NCI-H128 (cell line): Measurements from ENCODE around the gene NOS3.

Experiments used
- DNase-seq: peaks from one replicate; lab custom pipeline; 2025; ENCODE audit not compliant: unreplicated experiment; lab: John Stamatoyannopoulos, UW

Gene NOS3

DNA sequence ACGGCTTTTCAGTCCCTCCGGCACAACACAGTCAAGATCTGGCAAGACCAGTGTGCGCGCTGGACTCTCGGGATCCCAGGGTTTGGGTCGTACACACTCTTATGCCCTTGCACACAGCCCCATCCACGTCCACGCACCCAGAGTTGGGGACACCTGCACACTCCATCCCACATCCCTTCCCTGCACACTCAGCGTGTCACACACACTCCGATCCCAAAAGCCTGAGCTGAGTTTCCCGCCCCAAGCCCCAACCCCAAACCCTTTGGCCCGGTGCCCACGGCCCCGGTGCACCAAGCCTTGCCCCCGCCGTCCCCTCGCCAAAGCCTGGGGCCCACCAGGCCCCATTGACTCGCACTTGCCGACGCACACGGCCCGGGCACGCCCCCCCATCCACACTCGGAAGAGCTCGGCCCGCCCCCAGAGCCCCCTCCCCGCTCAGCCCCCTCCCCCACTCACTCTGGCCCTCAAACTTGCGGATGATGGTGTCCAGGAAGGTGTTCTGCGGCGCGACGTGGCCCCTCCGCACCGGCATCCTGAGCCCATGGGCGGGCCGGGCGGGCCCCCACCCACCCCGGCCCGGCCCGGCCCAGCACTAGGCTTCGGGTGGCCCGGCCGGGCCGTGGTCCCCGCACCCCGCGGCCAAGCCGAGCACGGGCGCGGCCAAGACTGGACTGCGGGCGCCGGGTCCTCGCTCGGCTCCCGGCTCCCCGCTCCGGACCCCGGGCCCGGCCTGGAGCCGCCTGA, 13.3 kb upstream of the NOS3 start:
- DNase-seq = no peak

DNA sequence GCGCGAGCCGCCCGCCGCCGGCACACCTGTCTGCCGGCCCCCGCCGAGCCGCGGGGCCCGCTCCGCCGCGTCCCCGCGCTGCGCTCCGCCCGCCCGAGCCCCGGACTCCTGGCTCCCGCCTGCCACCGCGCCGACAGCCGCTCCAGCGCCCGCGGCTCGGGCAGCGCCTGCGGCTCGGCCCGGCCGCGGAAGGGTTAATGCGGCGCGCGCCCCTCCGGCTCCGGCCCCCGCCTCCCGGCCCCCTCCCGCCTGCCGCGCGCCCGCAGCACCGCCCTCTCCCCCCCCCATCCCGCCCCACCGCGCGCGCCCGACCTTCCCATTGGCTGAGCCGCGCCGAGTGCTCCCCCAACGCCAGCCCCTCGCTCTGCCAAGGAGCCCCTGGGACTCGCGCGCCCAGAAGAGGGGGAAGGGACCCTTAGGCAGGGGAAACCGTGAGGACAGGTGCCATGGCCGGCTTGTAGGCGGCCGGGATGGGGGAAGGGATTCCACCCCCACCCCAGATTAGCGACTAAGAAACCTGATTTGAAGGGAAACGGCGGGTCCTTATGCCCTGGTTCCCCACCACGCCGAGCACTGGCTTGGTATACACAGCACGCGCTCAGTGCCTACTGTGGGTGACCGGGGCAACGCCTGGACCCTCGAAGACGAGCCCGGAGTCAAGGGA, 12.6 kb upstream of the NOS3 start, which contains the start of gene KCNH2:
TSS of gene KCNH2 (minus strand) at position 196 of the 664 bp plus-strand sequence. CDS start 408 bp downstream, outside the sequence.
- DNase-seq = peak; percentile 79

DNA sequence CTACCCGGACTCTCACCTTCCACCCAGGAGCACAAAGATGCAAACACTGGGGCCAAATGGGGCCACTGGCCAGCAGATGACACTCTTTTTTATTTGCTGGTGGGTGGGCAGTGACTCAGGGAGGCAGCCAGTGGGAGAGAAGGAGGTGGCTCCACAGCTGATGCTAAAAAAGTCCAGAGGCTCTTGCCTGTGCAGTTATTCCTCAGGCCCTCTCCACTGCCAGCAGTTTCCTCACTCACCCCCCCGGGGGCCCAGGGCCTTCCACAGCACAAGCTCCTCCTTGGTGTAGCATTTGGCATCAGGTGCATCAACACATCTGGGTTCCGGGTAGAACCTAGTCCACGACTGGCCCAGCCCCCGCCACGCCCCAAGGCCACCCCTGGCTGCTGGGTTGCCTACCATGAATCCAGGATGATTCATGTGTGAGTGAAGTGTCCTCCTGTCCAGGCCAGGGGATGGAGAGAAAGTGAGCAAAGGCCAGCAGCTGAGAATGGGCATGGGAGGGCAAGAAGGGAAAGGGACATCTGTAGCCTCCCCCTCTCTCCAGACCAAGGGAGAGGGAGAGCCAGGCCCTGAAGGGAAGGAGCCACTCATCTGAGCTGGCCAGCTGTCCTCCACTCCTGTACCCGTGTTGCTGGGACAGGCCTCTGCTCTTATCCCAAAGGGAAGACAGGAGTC, 11.0 kb upstream of the NOS3 start:
- no peak for DNase-seq

DNA sequence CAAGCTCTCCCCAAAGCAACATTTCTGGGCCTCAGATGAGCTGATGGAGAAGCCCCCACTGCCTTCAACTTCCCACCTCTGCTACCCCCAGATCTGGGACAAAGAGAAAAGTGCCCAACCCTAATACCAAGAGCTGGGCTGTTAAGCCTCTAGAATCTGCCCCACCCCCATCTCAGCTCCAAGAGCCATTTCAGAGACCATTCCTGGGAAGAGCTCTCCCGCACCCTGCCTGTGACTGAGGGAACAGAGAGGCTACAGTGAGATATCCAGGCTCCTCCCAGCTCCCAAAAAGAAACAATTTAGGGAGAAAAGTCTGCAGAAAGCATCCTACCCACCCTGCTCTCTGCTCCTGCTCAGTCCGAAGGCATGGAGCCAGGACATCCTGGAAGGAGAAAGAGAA, 10.2 kb upstream of the NOS3 start:
- DNase-seq = no peak

DNA sequence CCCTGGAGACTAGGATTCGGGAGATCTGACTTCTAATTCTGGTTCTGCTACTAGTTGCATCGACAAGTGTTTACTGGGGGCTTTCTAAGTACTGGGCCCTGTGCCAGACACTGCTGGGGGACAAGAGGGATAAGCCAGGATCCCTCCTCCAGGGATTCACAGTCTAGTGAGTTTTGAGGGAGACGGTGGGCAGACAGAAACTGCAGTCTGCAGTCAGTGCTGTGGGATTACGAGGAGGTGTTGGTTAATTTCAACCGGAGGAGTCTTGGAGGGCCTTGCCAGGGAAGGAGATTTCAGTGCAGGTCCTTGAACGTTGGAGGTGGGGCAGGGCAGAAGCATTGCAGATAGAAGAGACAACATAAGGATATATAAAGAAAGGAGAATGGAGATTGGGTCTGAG, 9.2 kb upstream of the NOS3 start:
- no peak for DNase-seq

DNA sequence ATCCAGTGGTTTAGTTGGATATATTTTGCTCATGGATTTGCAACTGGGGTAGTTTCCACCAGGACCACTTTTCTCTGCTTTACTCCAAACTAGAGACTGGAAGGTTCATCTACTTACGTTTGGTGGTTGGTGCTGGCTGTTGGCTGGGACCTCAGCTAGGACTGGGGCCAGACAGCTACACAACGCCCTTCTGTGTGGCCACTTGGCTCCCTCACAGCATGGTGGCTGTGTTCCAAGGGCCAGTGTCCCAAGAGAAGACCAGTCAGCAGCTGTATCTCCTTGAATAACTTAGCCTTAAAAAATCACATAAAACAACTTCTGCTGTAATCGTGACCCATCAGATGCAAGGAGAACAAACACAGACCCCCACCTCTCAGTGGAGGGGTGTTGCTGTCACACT, 8.5 kb upstream of the NOS3 start:
- DNase-seq = no peak

DNA sequence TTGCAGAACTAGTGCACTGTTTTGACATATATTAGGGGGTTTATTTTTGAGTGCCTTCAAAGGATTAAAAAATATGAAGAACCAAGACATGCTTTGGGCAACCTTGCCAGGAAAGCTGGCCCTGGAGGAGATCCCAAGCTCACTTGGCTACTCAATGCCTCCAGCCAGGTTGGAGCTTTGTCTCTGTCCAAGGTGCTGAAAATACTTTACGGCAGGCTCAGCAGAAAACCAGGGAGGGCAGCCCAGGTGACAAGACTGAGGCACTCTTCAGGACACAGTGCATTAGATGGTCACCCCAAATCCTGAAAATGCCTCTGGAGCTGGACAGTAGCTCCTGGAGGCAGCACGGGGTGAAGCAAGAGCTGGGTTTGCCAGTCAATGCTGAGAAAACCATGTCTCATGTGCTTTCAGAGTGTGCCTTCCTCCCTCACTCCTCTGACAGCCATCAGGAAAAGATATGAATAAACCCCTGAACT, 6.9 kb upstream of the NOS3 start:
- DNase-seq = no peak

DNA sequence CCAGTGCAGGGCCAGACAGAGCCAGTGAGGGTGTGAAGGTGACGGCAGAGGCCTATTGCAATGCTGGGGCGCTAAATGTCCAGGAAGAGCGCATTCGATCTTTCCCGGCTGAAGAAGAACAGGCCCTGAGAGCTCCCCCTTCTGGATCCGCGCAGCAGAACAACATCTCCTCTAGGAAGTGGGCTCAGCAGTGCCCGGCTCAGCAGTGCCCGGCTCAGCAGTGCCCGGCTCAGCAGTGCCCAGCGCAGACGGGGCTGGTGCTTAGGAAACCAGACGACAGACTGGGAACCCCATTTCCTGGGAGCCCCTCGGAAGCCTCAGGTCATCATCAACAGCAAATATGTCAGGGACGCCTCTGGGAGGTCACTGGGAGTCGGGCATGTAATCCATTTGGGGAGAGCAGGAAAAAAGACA, 4.7 kb upstream of the NOS3 start:
- peak; percentile 54 for DNase-seq

DNA sequence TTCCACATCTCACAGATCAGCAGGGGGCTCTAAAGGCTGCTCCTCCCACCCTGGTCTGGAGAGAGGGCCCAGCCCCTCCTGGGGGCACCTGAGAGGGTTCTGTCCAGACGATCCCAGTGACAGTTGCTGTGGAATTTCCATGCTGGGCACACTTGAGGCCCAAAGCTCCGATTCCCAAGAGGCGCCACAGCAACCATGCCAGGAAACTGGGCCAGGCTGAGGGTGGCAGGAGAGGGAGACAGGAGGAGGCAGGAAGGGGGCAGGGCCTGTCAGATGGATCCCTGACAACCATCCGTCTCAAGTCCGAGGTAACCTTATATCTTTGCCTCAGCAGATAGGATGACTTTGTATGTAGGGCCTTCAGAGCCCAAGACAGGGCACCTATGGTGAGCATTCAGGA, 4.3 kb upstream of the NOS3 start:
- no peak for DNase-seq

DNA sequence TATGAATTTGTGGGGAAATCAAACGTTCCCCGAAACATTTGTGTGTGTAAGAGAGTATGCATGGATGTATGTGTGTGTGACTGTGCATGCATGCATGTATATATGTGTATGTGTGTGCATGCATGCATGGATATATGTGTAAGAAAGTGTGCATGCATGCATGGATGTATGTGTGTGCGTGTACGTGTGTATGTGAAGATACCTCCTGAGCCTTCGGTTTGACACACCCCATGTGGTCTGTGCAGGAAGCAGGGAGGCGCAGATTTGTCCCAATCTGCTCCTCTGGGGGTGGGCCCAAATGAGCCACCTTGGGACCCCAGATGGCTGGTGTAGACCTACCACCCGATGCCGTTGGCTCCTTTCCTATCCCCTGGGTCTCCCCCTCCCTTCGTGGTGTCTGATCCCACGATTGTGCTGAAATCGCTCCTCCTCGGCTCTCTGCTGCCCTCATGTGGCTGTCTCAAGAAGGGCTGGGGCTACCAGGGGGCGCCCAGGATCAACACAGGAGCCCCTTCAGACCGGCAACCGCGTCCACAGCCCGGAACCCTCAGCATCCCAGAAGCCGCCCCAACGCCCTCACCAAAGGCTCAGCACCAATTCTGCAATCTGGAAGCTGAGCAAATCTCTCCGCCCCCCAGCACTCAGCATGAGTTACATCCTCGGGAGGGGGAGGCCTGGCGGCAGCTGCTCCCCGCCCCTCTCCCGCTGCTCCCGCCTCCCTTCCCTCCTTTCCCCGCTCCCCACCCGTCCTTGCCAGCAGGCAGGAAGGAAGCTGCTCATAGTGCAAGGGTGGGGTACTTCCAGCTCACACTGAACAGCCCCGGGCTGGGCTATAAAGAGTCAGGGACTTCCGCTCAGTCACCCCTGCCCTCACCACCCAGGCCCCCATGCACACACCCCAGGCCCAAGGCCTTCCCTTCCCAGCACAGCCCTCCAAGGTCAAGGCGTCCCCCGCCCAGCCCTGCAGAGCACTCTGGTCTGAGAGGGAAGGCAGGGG, 2.3 kb upstream of the NOS3 start:
- peak; percentile 57 for DNase-seq

DNA sequence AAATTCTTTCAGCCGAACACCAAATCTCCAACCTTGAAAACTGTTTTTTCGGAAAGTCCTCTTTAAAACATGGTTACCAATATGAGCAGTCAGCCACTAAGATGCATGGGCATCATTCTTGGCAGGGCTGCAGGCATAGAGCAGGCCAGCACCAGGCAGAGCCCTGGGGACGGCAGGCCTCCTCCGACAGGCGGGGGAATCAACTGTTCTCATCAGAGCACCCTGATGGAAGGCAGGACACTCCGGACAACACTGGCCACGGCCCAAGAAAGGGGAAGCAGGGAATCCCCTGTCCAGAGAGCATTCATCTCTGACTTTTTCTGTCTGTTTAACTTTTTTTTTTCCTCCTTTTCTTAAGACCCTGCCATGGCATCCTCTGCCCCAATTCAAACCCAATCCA, 1.4 kb upstream of the NOS3 start:
- no peak for DNase-seq

DNA sequence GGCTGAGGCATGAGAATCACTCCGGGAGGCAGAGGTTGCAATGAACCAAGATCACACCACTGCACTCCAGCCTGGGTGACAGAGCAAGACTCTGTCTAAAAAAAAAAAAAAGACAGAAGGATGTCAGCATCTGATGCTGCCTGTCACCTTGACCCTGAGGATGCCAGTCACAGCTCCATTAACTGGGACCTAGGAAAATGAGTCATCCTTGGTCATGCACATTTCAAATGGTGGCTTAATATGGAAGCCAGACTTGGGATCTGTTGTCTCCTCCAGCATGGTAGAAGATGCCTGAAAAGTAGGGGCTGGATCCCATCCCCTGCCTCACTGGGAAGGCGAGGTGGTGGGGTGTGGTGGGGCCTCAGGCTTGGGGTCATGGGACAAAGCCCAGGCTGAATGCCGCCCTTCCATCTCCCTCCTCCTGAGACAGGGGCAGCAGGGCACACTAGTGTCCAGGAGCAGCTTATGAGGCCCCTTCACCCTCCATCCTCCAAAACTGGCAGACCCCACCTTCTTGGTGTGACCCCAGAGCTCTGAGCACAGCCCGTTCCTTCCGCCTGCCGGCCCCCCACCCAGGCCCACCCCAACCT, 1.3 kb downstream of the NOS3 start:
- no peak for DNase-seq

DNA sequence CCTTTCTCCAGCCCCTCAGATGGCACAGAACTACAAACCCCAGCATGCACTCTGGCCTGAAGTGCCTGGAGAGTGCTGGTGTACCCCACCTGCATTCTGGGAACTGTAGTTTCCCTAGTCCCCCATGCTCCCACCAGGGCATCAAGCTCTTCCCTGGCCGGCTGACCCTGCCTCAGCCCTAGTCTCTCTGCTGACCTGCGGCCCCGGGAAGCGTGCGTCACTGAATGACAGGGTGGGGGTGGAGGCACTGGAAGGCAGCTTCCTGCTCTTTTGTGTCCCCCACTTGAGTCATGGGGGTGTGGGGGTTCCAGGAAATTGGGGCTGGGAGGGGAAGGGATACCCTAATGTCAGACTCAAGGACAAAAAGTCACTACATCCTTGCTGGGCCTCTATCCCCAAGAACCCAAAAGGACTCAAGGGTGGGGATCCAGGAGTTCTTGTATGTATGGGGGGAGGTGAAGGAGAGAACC, 2.1 kb downstream of the NOS3 start:
- no peak for DNase-seq

DNA sequence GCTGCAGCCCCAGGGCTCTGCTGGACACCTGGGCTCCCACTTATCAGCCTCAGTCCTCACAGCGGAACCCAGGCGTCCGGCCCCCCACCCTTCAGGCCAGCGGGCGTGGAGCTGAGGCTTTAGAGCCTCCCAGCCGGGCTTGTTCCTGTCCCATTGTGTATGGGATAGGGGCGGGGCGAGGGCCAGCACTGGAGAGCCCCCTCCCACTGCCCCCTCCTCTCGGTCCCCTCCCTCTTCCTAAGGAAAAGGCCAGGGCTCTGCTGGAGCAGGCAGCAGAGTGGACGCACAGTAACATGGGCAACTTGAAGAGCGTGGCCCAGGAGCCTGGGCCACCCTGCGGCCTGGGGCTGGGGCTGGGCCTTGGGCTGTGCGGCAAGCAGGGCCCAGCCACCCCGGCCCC, 2.7 kb downstream of the NOS3 start:
- no peak for DNase-seq

DNA sequence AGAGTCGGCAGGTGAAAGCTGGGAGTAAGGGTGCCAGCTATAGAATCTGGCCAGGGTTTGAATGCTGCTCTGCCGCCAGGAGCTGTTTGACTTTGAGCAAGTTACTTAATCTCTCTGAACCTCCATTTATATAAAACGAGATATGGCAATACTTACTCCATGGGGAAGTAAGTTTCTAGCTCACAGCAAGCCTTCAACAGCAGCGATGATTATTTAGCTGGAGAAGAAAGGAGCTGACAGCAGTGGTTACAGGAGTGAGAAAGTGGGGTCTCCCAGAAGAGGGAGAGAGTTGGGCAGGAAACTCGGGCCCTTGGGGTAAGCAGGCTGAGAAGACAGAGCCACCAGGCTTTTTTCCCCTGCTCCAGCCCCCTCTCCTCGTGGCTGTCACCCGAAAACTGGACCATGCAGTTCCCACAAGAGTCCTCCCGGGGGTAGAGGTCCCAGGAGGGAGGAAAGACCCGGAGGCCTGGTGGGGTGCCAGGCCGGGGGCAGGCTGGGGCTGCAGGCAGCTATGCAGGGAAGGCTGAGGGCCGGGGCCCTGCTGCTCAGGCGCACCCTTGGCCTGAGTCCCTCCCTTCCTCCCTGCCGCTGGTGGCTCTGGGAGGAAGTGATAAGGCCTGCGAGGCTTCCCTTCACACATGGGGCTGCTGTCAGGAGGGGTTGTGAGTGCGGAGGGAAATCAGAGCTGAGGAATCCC, 3.5 kb downstream of the NOS3 start:
- DNase-seq = no peak

DNA sequence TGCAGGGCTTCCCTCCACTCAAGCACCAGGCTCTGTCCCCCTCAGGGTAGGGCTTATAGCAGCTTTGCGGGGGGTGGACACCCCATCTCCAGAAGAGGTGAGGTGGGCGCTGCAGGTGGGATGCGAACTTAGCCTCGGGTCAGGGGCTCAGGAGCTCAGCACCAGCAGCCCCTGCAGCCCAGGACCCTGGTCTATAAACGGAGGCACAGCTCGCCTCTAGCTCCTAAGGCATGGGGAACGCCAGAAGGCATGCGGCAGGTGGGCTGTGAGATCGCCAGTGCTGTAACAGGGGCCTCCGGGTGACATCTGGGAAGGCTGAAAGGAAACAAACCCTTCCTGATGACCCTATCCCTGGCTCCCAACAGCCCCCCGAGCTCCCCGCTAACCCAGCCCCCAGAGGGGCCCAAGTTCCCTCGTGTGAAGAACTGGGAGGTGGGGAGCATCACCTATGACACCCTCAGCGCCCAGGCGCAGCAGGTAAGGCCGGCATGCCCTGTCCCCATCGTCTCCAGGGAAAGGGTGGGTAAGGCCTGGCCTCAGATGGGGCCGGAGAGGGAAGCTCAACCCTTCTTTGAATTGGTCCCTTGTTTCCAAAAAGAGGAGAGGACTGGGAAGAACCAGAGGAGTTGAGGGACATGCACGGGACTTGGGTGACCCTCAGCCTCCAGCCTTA, 4.2 kb downstream of the NOS3 start:
- no peak for DNase-seq

DNA sequence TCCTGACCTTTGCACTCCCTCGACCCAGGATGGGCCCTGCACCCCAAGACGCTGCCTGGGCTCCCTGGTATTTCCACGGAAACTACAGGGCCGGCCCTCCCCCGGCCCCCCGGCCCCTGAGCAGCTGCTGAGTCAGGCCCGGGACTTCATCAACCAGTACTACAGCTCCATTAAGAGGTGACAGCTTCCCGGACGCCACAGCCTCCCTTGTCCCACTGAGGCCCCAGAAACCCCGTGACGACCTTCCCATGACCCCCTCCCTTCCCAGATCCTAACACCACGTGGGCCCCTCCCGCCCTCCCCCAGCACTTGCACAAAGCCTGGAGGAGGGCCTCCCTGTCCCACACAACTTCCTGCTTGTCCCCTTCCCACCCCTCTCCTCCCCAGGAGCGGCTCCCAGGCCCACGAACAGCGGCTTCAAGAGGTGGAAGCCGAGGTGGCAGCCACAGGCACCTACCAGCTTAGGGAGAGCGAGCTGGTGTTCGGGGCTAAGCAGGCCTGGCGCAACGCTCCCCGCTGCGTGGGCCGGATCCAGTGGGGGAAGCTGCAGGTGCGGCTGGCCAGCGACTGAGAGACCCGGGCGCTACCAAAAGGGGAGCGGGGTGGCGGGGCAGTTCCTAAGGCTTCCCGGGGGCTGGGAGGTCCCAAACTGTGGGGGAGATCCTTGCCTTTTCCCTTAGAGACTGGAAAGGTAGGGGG, 5.7 kb downstream of the NOS3 start:
- DNase-seq = no peak

DNA sequence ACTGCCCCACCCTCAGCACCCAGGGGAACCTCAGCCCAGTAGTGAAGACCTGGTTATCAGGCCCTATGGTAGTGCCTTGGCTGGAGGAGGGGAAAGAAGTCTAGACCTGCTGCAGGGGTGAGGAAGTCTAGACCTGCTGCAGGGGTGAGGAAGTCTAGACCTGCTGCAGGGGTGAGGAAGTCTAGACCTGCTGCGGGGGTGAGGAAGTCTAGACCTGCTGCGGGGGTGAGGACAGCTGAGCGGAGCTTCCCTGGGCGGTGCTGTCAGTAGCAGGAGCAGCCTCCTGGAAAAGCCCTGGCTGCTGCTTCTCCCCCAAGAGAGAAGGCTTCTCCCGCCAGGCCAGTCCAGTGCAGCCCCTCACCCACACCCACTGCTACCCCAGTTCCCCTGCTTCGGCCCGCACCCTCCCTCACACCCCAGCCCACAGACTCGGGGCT, 6.3 kb downstream of the NOS3 start:
- no peak for DNase-seq
